BLaER1 treated with 17β-estradiol and CSF1 and Interleukin-3, amounts not matched to agents 10 nM and 100 nM (cell line): ENCODE data around the gene DPPA3.
"Not testable (repeated sequence)": the region's sequence is repeated elsewhere in the genome, so short reads cannot be mapped to it uniquely, and the experiment has no call there.

Experiments used
- H3K27ac ChIP-seq, 11 experiments: shearing (Covaris generic); formaldehyde crosslinking; 2 replicates each; pipeline ENCODE4 v1.8.1; 2022
- H3K27me3 ChIP-seq, 11 experiments: shearing (Covaris generic); formaldehyde crosslinking; 2 replicates each; pipeline ENCODE4 v1.8.1; 2022
- H3K36me3 ChIP-seq, 11 experiments: shearing (Covaris generic); formaldehyde crosslinking; 2 replicates each; pipeline ENCODE4 v1.8.1; 2022
- H3K4me1 ChIP-seq, 10 experiments: shearing (Covaris generic); formaldehyde crosslinking; 2 replicates each; pipeline ENCODE4 v1.8.1; 2022
- H3K4me2 ChIP-seq, 11 experiments: shearing (Covaris generic); formaldehyde crosslinking; 2 replicates each; pipeline ENCODE4 v1.8.1; 2022
- H3K4me3 ChIP-seq, 10 experiments: shearing (Covaris generic); formaldehyde crosslinking; 2 replicates each; pipeline ENCODE4 v1.8.1; 2022
- H3K9ac ChIP-seq, 11 experiments: shearing (Covaris generic); formaldehyde crosslinking; 2 replicates each; pipeline ENCODE4 v1.8.1; 2022
- H3K9me3 ChIP-seq, 11 experiments: shearing (Covaris generic); formaldehyde crosslinking; replicated peaks in 1 of 11; 2 replicates each; pipeline ENCODE4 v1.8.1; 2022
- H4K20me1 ChIP-seq, 11 experiments: shearing (Covaris generic); formaldehyde crosslinking; 2 replicates each; pipeline ENCODE4 v1.8.1; 2022
- Cebpa-rat ChIP-seq, 11 experiments: shearing (Covaris generic); IDR thresholded peaks; 2 replicates each; pipeline ENCODE4 v1.8.1; 2022

The DPPA3 gene

GRCh38 chr12:7711133-7711532 lies at the start of gene DPPA3:
DPPA3 (plus strand) TSS chr12:7711433; CDS start chr12:7711571, 138 bp downstream.
- no peaks in the 10 kb centered on the region for H4K20me1 ChIP-seq
- H3K27me3 ChIP-seq = no peaks in the 10 kb centered on the region
- no peak within 1 kb of the TSS for H3K4me3 ChIP-seq
- no peaks in the 10 kb centered on the region for H3K36me3 ChIP-seq
- no peaks in the 10 kb centered on the region for H3K4me1 ChIP-seq
- no peak for TF ChIP-seq Cebpa-rat (IDR thresholded peaks at IDR 0.05)
- H3K9ac ChIP-seq = no peak within 1 kb of the TSS
- H3K9me3 ChIP-seq = peaks cover 0 to 6% (median 0%) of the 10 kb centered on the region in 11 experiments; a peak in 3 of 22 replicates
- H3K27ac ChIP-seq = no peak within 1 kb of the TSS
- no peak within 1 kb of the TSS for H3K4me2 ChIP-seq

DNA sequence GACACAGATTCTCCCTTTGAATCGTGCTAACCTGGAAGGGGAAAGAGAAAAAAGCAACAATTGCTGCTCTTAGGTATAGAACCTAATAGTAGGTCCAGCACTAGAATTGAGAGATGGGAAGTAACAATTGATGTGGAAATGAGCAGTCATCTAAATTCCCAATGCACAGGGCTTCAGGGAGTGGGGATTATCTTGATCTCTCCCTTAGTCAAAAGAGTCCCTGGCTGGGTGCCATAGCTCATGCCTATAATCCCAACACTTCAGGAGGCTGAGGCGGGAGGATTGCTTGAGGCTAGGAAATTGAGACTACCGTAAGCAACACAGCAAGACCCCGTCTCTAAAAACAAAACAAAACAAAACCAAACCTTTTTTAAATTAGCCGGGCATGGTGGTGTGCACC lies 49.5 kb upstream of the DPPA3 start:
- H3K27me3 ChIP-seq = no peaks in the 10 kb centered on the region
- no peak overlapping the region for H3K9ac ChIP-seq
- H3K36me3 ChIP-seq = no peaks in the 10 kb centered on the region
- H3K4me2 ChIP-seq = no peak overlapping the region
- H3K27ac ChIP-seq = no peak overlapping the region
- H4K20me1 ChIP-seq = no peaks in the 10 kb centered on the region
- no peaks in the 10 kb centered on the region for H3K9me3 ChIP-seq
- TF ChIP-seq Cebpa-rat (IDR thresholded peaks at IDR 0.05) = no peak
- no peak overlapping the region for H3K4me3 ChIP-seq
- peaks cover 0 to 7% (median 0%) of the 10 kb centered on the region in 10 experiments; a peak in 2 of 20 replicates for H3K4me1 ChIP-seq

GRCh38 chr12:7666595-7666994 lies 44.6 kb upstream of the DPPA3 start:
- H3K4me1 ChIP-seq = peaks cover 0 to 7% (median 0%) of the 10 kb centered on the region in 10 experiments; a peak in 1 of 20 replicates
- H3K4me3 ChIP-seq = no peak overlapping the region
- H3K27me3 ChIP-seq = no peaks in the 10 kb centered on the region
- H3K4me2 ChIP-seq = no peak overlapping the region
- no peaks in the 10 kb centered on the region for H4K20me1 ChIP-seq
- H3K36me3 ChIP-seq = no peaks in the 10 kb centered on the region
- TF ChIP-seq Cebpa-rat (IDR thresholded peaks at IDR 0.05) = no peak
- no peak overlapping the region for H3K27ac ChIP-seq
- H3K9ac ChIP-seq = no peak overlapping the region
- H3K9me3 ChIP-seq = no peaks in the 10 kb centered on the region

- Histone ChIP-seq H3K4me1 (peaks cover 0 to 7% (median 0%) of the 10 kb centered on the region in 10 experiments; a peak in 1 of 20 replicates), H4K20me1 (no peaks in the 10 kb centered on the region), H3K9ac (no peak overlapping the region), H3K36me3 (no peaks in the 10 kb centered on the region), H3K9me3 (no peaks in the 10 kb centered on the region), H3K4me3 (no peak overlapping the region), H3K27me3 (no peaks in the 10 kb centered on the region), H3K27ac (no peak overlapping the region), H3K4me2 (no peak overlapping the region)
- TF ChIP-seq Cebpa-rat (IDR thresholded peaks at IDR 0.05) = no peak
These were observed 44.1 kb upstream of the DPPA3 start for GRCh38 chr12:7667125-7667524.

GRCh38 chr12:7668171-7668570 lies 43.1 kb upstream of the DPPA3 start:
- TF ChIP-seq Cebpa-rat (IDR thresholded peaks at IDR 0.05) = no peak
- no peaks in the 10 kb centered on the region for H3K9me3 ChIP-seq
- peaks cover 0 to 7% (median 0%) of the 10 kb centered on the region in 10 experiments; a peak in 1 of 20 replicates for H3K4me1 ChIP-seq
- no peak overlapping the region for H3K4me2 ChIP-seq
- no peak overlapping the region for H3K9ac ChIP-seq
- H3K4me3 ChIP-seq = no peak overlapping the region
- no peaks in the 10 kb centered on the region for H4K20me1 ChIP-seq
- no peak overlapping the region for H3K27ac ChIP-seq
- H3K36me3 ChIP-seq = no peaks in the 10 kb centered on the region
- no peaks in the 10 kb centered on the region for H3K27me3 ChIP-seq

GRCh38 chr12:7675455-7675854 lies 35.8 kb upstream of the DPPA3 start:
- H3K9me3 ChIP-seq, H4K20me1 ChIP-seq, H3K27me3 ChIP-seq, H3K4me3 ChIP-seq, H3K36me3 ChIP-seq: not testable (repeated sequence)
- Histone ChIP-seq H3K9ac (peak overlapping the region in 8 of 11 experiments; percentile 49 to 71 (median 62); a peak in 16 of 22 replicates), H3K27ac (peak overlapping the region in 9 of 11 experiments; percentile 66 to 87 (median 83); a peak in 19 of 22 replicates), H3K4me1 (peaks cover 21 to 47% (median 37%) of the 10 kb centered on the region in 10 experiments), H3K4me2 (peak overlapping the region; percentile 25 to 75 (median 59))
- peak in 3 of 11 experiments; percentile 7 to 35 (median 21); a peak in 2 of 22 replicates for TF ChIP-seq Cebpa-rat (IDR thresholded peaks at IDR 0.05)

- H3K27me3 ChIP-seq, H4K20me1 ChIP-seq, H3K9me3 ChIP-seq, H3K4me3 ChIP-seq, H3K36me3 ChIP-seq: not testable (repeated sequence)
- Histone ChIP-seq H3K27ac (peak overlapping the region in 9 of 11 experiments; percentile 52 to 87 (median 83); a peak in 18 of 22 replicates), H3K9ac (peak overlapping the region in 9 of 11 experiments; percentile 21 to 64 (median 54); a peak in 13 of 22 replicates), H3K4me2 (peak overlapping the region in 10 of 11 experiments; percentile 31 to 69 (median 56); a peak in 17 of 22 replicates), H3K4me1 (peaks cover 21 to 47% (median 37%) of the 10 kb centered on the region in 10 experiments)
- TF ChIP-seq Cebpa-rat (IDR thresholded peaks at IDR 0.05) = peak in 6 of 11 experiments; percentile 20 to 64 (median 49); a peak in 7 of 22 replicates
These were observed 33.8 kb upstream of the DPPA3 start for GRCh38 chr12:7677432-7677888.

GRCh38 chr12:7678744-7679143 lies 32.5 kb upstream of the DPPA3 start:
- peak overlapping the region in 5 of 11 experiments; percentile 71 to 87 (median 85); a peak in 5 of 22 replicates for H3K27ac ChIP-seq
- no peaks in the 10 kb centered on the region for H3K27me3 ChIP-seq
- no peak overlapping the region for H3K4me2 ChIP-seq
- 0 out of 22 replicates have a peak, but pooled peaks of 1 of the 11 experiments have one; percentile 26 for TF ChIP-seq Cebpa-rat (IDR thresholded peaks at IDR 0.05)
- no peak overlapping the region; a peak in 1 of 22 replicates for H3K9ac ChIP-seq
- H3K9me3 ChIP-seq = no peaks in the 10 kb centered on the region
- no peaks in the 10 kb centered on the region for H3K36me3 ChIP-seq
- no peak overlapping the region for H3K4me3 ChIP-seq
- H4K20me1 ChIP-seq = no peaks in the 10 kb centered on the region
- peaks cover 21 to 47% (median 37%) of the 10 kb centered on the region in 10 experiments for H3K4me1 ChIP-seq

DNA sequence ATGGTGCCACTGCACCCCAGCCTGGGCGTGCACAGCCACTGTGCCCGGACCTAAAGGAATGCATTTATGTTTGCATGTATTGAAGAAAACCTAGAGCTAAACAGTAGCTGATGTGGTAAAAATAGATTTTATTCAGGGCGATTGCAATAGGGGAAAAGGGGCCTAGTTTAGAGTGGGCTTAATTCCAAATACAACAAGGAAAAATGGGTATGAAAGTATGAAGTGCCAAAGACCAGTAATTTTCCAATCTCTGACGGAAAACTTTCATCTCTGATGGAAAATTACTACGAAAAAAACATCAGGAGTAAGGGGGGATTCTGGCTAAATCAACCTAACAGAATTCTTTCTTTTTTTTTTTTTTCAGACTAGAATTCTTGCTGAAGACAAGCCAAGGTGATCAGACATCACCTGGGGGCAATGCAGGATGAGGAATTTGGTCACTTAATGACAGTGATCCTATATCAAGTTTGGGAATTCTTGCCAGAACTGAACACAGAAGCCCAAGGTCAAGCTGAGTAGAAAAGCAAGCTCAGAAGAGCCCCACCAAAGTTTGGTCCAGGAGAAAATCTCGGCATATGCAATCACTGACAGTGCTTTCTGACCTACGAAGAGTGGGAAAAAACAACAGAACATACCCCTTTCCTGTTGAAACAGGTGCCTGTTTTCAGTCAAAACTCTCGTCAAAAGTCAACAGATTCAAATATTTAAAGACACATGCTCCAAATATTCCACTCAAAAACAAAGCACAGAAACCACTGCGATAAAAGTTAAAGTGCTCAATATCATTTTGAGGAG lies 31.8 kb upstream of the DPPA3 start:
- peaks cover 21 to 47% (median 37%) of the 10 kb centered on the region in 10 experiments for H3K4me1 ChIP-seq
- H3K27me3 ChIP-seq = no peaks in the 10 kb centered on the region
- no peaks in the 10 kb centered on the region for H3K9me3 ChIP-seq
- H3K36me3 ChIP-seq = no peaks in the 10 kb centered on the region
- no peak for TF ChIP-seq Cebpa-rat (IDR thresholded peaks at IDR 0.05)
- H3K27ac ChIP-seq = peak overlapping the region in 1 of 11 experiments; percentile 77; a peak in 2 of 22 replicates
- no peak overlapping the region for H3K4me3 ChIP-seq
- H4K20me1 ChIP-seq = no peaks in the 10 kb centered on the region
- no peak overlapping the region for H3K4me2 ChIP-seq
- H3K9ac ChIP-seq = no peak overlapping the region; a peak in 1 of 22 replicates
